ENCODE measurements around the gene TMEM163. TPM values are rescaled to one million over a fixed set of nuclear protein-coding genes. Genes with fewer than 3 reads are reported as not detected.
A peak's percentile ranks its signal among the peaks of the same experiment; 100 is the strongest.

TMEM163 gene
- polyA plus RNA-seq, 1 donor: 0.86 TPM

DNA sequence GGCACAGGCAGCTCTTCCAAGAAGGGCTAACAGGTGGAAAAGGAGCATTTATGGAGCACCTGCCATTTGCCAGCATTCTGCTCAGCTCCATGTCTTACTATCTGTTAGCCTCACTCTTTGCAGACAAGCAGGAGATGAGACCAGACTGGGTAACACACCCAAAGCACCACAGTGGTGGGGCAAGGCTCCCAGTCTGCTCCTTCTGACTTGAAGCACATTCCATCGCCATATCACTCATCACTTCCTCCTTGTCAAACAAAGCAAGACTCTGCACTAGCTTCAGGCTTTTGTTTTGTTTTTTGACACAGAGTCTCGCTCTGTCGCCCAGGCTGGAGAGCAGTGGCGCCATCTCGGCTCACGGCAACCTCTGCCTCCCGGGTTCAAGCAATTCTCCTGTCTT, 282.1 kb downstream of the TMEM163 start:
- DNase-seq (ENCODE audit: low read depth): no peak

DNA sequence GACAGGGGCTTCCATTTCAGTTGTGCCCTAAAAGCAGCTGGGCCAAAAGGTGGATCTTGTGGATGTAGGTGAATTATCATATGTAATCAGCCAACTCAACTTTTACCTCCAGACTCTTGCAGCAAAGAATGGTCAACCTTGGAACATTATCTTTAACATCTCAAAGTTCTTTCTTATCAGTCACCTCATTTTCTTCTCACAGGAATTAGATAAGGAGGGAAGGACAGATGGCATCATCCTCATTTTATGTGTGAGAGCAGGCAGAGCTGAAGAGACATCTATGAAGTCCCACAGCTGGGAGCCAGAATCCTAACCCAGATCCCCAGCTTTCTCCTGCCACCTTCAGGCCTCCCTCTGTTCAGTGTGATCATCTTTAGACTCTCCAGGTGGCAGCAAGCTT, 282.9 kb downstream of the TMEM163 start:
- DNase-seq (ENCODE audit: low read depth): no peak

DNA sequence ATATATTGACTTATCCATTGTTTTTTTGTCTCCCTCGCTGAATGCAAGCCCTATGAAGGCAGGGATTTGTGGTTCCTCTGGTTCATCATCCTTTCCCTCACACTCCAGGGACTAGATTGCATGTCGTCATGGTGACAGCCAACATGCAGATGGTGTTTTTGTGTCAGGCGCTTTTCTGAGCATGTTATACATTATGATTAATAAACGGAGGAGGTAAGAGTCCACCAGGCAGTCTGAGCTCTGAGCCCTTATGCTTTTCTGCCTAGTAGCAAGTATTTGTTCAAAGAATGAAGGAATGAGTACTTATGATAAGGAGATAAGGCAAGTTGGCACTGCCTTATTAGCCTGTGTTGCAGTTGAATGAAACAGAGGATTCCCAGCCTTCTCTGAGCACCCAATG, 283.3 kb downstream of the TMEM163 start:
- DNase-seq (ENCODE audit: low read depth): no peak

DNA sequence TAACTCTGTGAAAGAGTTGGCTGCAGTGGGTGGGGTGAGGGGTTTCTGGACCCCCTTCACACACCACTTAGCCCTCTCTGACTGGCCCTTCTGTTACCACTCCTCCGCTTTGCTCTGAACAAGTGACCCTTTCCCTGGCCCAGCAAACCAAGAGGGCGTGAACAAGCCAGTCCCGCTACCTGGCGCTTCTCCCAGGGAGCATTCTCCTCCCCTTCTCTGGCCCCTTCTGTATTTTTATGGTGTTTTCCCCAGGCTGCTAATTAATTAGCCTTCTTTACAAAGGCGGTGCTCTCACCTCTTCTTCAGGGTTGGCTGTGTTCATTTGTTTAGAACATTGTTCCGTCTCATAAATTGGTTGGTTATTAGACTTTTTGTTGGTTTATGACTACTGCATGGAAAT, 284.8 kb downstream of the TMEM163 start:
- DNase-seq (ENCODE audit: low read depth): no peak

DNA sequence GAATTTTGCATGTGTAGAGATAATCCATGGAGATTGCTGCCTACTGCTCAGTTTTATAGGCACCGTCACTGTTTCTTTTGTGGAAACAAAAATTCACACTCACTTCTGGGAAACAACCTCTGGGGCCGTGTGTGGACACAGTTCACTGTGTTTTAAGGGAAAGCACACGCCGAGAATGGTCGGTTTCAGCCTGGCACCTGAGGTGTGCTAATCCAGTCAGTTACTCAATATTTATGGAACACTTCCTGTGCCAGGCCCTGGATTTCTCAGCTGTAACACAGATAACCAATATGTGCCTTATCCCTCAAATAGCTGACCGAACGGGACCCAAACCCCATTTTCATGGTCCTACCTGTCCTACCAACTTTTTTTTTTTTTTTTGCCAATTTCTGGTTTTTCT, 285.3 kb downstream of the TMEM163 start:
- no peak for DNase-seq (ENCODE audit: low read depth)

DNA sequence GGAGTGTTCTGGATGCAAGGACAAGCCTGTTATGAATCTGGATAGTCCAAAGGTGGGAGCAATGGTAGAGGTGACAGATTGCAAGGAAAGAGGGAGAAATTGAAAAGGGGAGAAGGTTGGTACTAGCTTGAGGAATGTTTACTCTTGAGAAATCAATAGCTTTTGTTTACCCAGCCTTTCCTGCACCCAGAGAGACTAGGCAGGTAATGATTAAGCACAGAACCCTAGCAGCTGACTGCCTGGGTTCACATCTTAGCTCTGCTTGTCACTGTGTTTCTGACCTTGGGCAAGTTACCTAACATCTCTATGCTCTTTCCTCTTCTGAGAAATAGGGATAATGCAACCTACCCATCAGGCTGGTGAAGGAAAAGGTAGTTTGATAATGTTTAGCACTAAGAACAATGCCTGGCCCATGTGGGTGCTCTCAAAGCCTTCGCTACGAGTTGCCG, 286.3 kb downstream of the TMEM163 start:
- DNase-seq (ENCODE audit: low read depth): no peak

DNA sequence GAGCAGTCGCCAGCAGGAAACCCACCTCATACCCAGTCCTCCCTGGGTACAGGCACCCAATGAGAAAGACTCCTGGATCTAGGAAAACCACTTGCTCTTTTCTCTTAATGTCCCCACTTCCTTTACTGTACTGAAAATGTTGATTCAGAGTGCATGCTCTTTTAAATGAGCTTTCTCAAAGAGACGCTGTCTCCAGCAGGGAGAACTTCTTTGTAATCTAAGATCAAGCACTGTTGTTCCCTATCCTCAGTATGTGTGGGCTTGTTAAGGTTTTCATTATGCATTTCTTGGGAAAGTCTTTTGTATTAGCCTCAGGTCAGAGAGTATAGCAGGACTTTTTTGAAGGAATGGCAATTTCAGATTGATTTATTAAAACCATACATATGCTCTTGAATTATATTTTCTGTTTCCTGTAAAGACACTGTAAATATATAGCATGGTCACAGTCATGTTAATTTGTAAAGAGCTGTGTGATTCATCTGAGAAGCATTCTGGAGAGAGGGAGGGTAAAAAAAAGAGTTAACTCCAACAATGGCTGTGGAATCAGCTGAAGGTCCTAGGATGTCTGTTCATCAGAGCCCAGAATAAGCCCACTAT, 286.9 kb downstream of the TMEM163 start:
- DNase-seq (ENCODE audit: low read depth): no peak

DNA sequence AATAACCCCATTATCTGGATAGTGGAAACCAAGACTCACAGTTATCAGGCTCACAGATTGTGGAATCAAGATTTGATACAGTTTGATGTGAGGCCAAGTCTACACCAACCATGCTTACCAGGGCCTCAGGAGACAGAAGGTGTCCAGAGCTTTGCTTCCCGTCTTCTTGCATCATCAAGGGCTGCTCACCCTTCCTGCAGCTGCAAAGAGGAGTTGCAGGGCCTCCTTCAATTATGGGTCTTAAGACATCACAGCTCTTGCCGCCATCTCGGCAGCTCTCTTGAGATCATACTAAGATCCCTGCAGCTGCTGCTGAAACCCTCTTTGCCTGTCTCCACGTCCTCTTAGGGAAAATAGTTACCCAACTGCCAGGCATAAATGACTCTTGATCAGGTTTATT, 288.9 kb downstream of the TMEM163 start:
- no peak for DNase-seq (ENCODE audit: low read depth)

DNA sequence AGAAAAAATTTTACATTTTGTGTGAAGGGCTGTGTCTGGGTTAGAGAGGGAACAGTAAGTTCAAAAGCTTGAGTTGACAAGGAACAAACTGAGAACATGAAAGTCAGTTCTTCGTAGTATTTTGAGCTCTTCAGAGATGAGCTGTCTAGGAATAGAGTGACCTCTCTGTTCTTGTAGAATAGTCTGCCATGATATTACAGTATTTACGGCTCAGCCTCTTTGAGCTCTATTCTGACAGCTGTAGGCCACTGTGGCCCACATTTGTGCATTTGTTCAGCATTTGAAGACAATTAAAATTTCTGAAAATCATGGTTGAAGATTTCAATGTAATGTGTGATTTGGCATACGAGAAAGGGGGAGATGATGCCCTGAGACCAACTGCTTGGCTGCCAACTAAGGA, 292.1 kb downstream of the TMEM163 start:
- no peak for DNase-seq (ENCODE audit: low read depth)

DNA sequence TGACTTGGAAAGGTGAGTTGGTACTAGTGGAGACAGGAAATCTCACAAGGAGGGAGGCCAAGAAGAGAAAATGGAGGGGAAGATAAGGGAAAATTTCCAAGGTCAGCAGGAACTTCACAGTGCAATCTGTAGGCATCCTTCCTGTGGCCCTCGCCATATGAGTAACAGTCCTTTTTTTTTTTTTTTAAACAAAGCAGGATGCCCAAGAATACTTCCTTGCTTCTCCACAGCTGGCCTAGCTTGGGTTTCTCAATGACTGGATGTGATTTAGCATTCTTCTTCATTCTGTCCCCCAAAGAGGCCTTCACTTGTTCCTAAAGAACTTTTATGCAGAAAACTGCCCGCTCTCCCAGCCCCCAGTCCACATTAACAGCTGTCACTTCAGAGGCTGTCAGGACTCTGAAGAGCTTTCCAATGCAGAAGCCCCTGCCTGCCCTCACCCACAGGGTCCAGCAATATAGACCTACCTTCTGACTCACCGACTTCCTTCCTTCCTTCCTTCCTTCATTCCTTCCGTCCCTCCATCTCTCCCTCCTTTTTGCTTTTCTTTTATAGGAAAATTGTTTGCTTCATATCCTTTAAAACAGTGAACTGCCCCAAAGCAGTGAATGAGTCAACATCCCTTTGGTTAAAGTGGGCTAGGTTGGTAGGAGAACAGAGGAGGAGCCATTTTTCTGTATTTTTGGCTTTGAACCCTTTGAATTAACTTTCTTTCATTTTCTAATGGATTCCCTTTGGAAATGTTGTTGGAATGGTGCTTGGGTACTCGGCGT, 292.9 kb downstream of the TMEM163 start:
- no peak for DNase-seq (ENCODE audit: low read depth)

DNA sequence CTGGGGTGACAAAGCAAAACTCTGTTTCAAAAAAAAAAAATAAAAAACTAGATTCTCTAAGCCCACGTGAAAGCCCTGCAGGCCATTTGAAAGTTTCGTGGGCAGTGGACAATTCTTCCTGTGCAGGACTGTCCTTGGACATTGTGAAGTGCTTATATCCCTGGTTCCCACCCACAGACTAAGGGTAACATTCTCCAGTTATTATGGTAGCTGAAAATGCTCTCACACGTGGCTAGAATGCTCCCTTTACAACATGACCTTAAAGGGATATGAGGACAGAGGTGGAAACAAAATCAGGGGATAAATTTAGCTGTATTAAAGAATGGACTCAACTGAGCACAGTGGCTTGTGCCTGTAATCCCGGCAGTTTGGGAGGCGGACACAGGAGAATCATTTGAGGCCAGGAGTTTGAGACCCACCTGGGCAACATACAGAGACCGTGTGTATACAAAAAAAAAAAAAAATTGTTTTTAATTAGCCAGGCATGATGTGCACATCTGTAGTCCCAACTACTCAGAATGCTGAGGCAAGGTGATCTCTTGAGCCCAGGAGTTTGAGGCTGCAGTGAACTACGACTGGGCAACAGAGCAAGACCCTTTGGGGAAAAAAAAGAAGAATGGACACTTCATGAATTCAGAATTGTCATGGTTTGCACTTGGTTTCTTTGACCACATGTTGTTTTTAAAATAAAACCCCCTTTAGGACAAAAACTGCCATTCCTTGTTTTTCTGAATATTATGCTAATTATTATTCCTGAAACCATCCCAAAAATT, 297.1 kb downstream of the TMEM163 start:
- no peak for DNase-seq (ENCODE audit: low read depth)

DNA sequence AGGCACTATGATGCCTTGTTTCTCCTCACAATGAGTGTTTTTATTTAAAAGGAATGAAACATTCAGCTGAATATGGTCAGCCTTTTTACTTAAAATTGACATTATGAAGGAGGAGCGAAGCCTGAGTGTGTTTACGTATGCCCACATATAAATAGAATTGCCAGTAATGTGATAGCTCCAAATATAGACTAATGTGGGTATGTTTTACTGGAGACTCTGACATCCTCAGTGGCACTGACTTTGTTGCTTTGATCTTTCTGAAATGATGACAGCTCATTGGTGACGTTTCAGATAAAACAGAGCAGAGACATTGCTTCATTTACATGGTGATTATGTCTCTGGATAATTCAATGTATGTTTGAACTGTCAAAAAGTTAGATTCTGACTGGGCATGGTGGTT, 297.9 kb downstream of the TMEM163 start:
- DNase-seq (ENCODE audit: low read depth): no peak

DNA sequence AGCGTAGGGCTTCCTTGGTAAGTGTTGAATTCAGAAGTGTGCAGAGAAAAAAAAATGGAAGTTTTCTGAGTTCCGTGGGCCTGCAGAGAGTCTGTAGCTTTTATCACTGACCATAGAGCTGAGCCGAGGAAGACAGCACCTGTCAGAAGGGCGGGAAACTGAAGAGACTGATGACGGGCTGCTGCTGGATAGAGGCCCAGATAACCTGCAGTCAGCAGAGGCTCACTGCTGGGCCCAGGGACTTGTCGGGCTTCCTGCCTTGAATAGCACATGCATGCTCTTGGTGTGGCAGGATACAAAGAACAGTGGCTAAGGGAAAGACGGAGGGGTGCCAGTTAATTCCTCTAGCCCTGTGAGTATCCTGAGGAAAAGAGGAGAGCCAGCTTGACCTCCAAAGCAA, 298.5 kb downstream of the TMEM163 start:
- no peak for DNase-seq (ENCODE audit: low read depth)

DNA sequence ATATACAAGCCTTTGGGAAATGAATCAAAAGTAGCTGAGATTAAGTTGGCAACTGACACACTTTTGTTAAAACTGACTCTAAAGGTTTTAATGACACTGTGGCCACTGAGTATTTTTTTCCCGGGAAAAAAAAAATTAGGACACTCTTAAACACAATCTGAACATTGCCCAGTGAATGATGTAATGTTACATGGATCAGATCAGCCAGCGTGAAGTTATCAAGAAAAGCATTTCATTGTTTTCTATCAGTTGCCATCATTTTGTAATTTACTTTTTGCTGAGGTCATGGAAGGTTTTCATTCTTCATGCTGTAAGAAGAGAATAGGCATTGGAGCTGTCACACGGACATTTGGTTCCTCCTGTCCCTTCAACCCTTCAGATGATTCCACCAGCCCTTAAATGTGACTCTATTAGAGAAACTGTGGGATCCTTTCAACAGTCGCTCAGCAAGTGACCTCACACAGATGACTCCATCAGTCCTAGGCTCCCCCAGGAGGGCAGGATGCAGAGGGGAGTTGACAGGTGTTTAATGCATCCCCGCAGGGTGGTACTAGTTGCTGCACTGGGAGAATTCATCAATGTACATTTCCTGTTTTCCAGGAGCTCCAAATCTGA, 300.7 kb downstream of the TMEM163 start:
- no peak for DNase-seq (ENCODE audit: low read depth)

DNA sequence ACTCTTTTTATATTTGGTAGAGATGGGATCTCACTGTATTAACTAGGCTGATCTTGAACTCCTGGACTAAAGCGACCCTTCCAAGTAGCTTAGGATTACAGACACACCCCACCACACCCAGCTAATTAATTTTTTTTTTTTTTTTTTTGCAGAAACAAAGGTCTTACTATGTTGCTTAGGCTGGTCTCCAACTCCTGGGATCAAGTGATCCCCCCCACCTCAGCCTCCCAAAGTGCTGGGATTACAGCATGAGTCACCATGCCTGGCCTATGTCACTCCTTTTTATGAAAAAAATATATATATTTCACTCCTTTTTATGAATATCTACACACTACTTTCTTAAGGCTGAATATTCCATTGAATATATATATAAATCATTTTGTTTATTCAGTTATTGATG, 302.2 kb downstream of the TMEM163 start:
- DNase-seq (ENCODE audit: low read depth): no peak

DNA sequence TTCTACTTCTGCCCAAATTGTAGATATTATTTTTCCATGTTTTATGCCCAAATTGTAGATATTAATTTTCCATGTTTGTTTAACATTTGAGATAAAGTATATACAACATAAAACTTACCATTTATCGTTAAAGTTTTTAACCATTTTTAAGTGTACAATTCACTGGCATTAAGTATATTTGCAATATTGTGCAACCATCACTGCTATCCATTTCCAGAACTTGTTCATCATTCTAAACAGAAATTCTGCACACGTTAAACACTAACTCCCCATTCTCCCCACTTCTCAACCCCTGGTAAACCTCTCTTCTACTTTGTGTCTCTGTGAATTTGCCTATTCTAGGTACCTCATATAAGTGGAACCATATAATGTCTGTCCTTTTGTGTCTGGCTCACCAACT, 302.8 kb downstream of the TMEM163 start:
- no peak for DNase-seq (ENCODE audit: low read depth)

DNA sequence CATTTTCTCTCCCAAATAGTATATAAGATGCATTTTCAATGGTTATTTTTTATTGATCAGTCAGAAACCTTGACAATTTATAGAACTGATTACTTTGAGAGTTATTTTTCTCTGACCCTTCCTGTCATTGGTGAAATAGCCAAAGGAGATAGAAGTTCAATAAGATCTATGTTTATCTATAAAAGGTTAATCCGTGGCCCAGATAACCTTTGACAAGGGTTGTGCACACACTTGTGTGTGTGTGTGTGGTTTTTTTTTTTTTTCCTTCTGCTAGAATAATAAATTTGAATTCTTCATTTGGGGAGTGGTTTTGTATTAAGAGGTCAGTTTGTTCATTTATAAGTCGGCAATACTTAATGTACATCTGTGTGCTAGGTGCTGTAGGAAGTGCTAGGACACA, 304.9 kb downstream of the TMEM163 start:
- no peak for DNase-seq (ENCODE audit: low read depth)

DNA sequence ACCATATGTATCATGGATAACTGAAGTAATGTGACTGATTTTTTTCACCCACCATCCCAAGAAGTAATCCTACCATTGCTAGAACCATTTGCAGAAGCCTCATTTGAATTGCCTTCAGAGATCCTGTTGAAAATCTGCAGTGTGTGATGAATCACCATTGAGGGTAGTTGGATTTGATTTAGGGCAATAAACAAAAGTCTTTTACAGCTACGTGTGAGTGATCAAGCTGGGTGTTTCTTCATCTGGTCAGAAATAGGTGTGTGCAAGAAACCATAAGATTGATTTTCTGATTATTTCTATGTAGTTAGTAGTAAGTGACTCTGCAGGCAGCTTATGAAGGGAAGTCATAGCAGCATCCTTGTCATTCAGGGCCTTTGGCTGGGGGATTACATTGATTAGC, 305.4 kb downstream of the TMEM163 start:
- DNase-seq (ENCODE audit: low read depth): no peak

DNA sequence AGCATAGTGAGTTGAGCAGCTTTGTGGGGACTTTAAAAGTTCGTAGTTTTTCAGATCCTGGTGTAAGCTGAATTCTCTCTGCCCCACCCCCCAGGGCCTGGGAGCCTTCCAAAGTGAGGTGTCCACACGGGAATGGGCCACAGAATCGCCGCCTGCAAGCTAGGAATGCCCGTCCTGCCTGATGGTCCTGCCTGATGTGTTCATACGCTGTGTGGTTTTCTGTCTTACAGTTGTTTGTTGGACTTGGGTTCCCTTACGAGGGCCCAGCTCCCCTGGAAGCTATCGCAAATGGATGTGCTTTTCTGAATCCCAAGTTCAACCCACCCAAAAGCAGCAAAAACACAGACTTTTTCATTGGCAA, 306.2 kb downstream of the TMEM163 start:
- DNase-seq (ENCODE audit: low read depth): no peak

DNA sequence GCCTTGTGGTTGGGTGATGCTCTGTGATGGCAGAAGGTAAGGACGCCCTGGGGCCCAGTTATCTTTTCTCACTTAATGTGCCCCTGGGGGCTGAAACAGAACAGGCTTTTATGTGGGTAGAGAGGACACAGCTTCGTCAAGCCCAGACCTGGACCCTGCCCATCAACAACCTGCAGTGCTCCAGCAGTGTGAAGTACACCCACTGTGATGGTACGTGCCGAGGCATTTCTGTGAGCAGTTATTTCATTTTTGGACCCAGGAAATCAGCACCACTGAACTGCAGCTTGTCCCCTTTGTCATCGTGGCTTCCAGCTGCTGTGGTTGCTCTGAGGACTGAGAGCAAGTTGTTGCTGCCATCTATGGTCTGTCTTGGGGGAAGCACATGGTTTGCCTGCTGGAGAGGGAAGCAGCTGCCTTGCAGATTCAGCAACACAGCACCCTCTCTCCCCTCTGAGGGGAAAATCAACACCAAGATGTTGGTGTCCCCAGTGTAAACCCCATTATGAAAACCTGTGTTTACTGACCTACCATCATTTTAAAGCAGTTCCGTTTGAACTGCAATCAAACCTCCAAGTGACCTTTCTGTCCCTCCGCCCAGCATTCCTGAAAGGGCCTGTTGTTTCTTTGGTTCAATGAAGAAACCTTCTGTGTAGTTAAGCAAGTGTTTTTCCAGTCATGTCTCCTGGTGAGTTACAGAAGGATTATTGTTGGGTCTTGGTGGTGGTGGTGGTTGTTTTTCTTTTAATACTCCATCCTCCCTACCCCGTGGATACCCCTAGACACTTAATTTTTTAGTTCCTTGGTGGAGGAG, 306.8 kb downstream of the TMEM163 start:
- peak; percentile 73 for DNase-seq (ENCODE audit: low read depth)

DNA sequence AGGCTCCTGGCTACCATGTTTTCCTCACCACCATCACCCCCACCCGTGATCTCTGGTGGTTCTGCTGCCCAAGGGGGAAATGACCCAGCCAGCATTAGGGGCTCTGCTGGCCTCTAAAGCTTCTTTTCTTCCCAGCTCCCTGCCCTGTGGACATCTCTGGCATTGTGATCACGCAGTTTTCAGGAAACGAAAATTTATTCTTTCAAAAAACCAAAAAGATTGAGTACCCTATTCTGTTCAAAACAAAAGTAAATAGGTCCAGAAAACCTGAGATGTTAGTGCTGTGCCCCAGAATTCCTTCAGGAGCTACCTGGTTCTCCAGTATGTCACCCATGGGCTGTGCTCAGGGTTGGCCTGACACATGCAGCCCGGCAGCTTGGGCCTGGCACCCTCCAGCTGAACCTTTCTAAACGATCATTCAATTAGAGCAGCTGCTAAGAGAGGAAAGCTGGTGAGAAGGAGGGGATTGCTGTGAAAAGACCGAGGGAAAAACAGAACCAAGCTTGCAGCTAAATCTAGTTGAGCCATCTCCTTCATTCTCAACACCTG, 307.4 kb downstream of the TMEM163 start:
- no peak for DNase-seq (ENCODE audit: low read depth)
